Natural killer cell treated with Interleukin-12 subunit alpha and Interleukin-12 subunit beta and Interleukin-15 and Interleukin-18, amount 100 ng/mL, for 72 hours (primary cell): ENCODE results near the gene POLDIP3. TPM values are rescaled to one million over a fixed set of nuclear protein-coding genes. Genes with fewer than 3 reads are reported as not detected.

Experiments used
- ATAC-seq, 2 donors: fragments of 150-1000 bp; cut with Tn5 transposase in 1 of 2; sonication (Bioruptor Pico), chemical (Tn5 transposase) in 1 of 2; 2 replicates each; pipeline ENCODE4 v1.10.0; 2021
- DNase-seq: peaks from one replicate; pipeline ENCODE4 v3.0.0; 2022; ENCODE audit warnings: low spot score
- H3K27ac Mint-ChIP-seq, 2 donors: 1 replicate in 1 of 2; 2 replicates in 1 of 2; pipeline ENCODE4 v1.8.0; 2022; ENCODE audit warnings: mixed read lengths in 2 of 2, mild to moderate bottlenecking in 1 of 2, moderate library complexity in 1 of 2
- H3K27me3 Mint-ChIP-seq, 2 donors: 1 replicate in 1 of 2; 2 replicates in 1 of 2; pipeline ENCODE4 v1.8.0; 2022; ENCODE audit warnings: mixed read lengths in 2 of 2
- H3K36me3 Mint-ChIP-seq: one replicate; pipeline ENCODE4 v1.8.0; 2022; ENCODE audit warnings: mixed read lengths
- H3K4me1 Mint-ChIP-seq, 2 donors: 1 replicate in 1 of 2; 2 replicates in 1 of 2; pipeline ENCODE4 v1.8.0; 2022; ENCODE audit warnings: low read depth in 2 of 2, mixed read lengths in 2 of 2, mild to moderate bottlenecking in 1 of 2
- H3K4me3 Mint-ChIP-seq: one replicate; pipeline ENCODE4 v1.8.0; 2022; ENCODE audit warnings: mixed read lengths
- H3K9me3 Mint-ChIP-seq: 2 replicates; pipeline ENCODE4 v1.8.0; 2022; ENCODE audit warnings: mixed read lengths
- total RNA-seq, 2 donors: library from RNA; stranded (reverse); gene quantifications; one replicate each; pipeline ENCODE4 v1.2.3, GENCODE V29; 2022

Gene POLDIP3
- total RNA-seq, 2 donors from 2014 or later = 61.6 to 78.9 TPM

- H3K4me1 Mint-ChIP-seq = peaks cover 19 to 28% of the 10 kb centered on the region in 2 donors
- H3K4me3 Mint-ChIP-seq = no peak overlapping the region
- H3K36me3 Mint-ChIP-seq = no peaks in the 10 kb centered on the region
These were observed 31.4 kb upstream of the POLDIP3 start for GRCh38 chr22:42645938-42646568.

GRCh38 chr22:42645341-42645937 is 30.8 kb upstream of the POLDIP3 start:
- ATAC-seq = no peak
- H3K27ac Mint-ChIP-seq = peak overlapping the region in 1 of 2 donors; percentile 59
- peaks cover 19 to 25% of the 10 kb centered on the region in 2 donors for H3K4me1 Mint-ChIP-seq
- no peaks in the 10 kb centered on the region for H3K27me3 Mint-ChIP-seq
- no peaks in the 10 kb centered on the region for H3K9me3 Mint-ChIP-seq
- no peak overlapping the region for H3K4me3 Mint-ChIP-seq
- H3K36me3 Mint-ChIP-seq = no peaks in the 10 kb centered on the region
- no peak for DNase-seq

More at GRCh38 chr22:42645938-42646568, 31.4 kb upstream of the POLDIP3 start:
- DNase-seq (no peak), ATAC-seq (no peak)
- H3K27ac Mint-ChIP-seq = peak overlapping the region in 1 of 2 donors; percentile 59
- H3K9me3 Mint-ChIP-seq = no peaks in the 10 kb centered on the region
- H3K27me3 Mint-ChIP-seq = no peaks in the 10 kb centered on the region

- no peak overlapping the region for H3K4me3 Mint-ChIP-seq
- DNase-seq (no peak), ATAC-seq (no peak)
- no peaks in the 10 kb centered on the region for H3K9me3 Mint-ChIP-seq
- H3K27ac Mint-ChIP-seq = peak overlapping the region in 1 of 2 donors; percentile 59
- H3K36me3 Mint-ChIP-seq = no peaks in the 10 kb centered on the region
- peaks cover 19 to 25% of the 10 kb centered on the region in 2 donors for H3K4me1 Mint-ChIP-seq
- H3K27me3 Mint-ChIP-seq = no peaks in the 10 kb centered on the region
These were observed 30.0 kb upstream of the POLDIP3 start for GRCh38 chr22:42644422-42645340.

GRCh38 chr22:42643634-42644421 is 29.1 kb upstream of the POLDIP3 start:
- Mint-ChIP-seq H3K4me3 (no peak overlapping the region), H3K27ac (peak overlapping the region in 1 of 2 donors; percentile 59), H3K27me3 (no peaks in the 10 kb centered on the region), H3K9me3 (no peaks in the 10 kb centered on the region), H3K4me1 (peaks cover 18 to 25% of the 10 kb centered on the region in 2 donors), H3K36me3 (no peaks in the 10 kb centered on the region)
- ATAC-seq (no peak), DNase-seq (no peak)

- H3K36me3 Mint-ChIP-seq = no peaks in the 10 kb centered on the region
- DNase-seq (no peak), ATAC-seq (no peak)
- H3K4me1 Mint-ChIP-seq = peaks cover 14 to 20% of the 10 kb centered on the region in 2 donors
- H3K27ac Mint-ChIP-seq = no peak overlapping the region
- no peak overlapping the region for H3K4me3 Mint-ChIP-seq
- no peaks in the 10 kb centered on the region for H3K9me3 Mint-ChIP-seq
- no peaks in the 10 kb centered on the region for H3K27me3 Mint-ChIP-seq
These were observed 28.3 kb upstream of the POLDIP3 start for GRCh38 chr22:42642806-42643633.

- Mint-ChIP-seq H3K27ac (no peak overlapping the region), H3K36me3 (no peaks in the 10 kb centered on the region), H3K4me1 (peaks cover 7 to 16% of the 10 kb centered on the region in 2 donors), H3K27me3 (no peaks in the 10 kb centered on the region), H3K9me3 (no peaks in the 10 kb centered on the region), H3K4me3 (no peak overlapping the region)
- DNase-seq (no peak), ATAC-seq (no peak)
These were observed 27.2 kb upstream of the POLDIP3 start for GRCh38 chr22:42641801-42642413.

GRCh38 chr22:42639541-42640241 is 25.0 kb upstream of the POLDIP3 start:
- ATAC-seq (no peak), DNase-seq (no peak)
- no peaks in the 10 kb centered on the region for H3K27me3 Mint-ChIP-seq
- no peaks in the 10 kb centered on the region for H3K9me3 Mint-ChIP-seq
- no peak overlapping the region for H3K4me3 Mint-ChIP-seq
- H3K4me1 Mint-ChIP-seq = peaks cover 6 to 7% of the 10 kb centered on the region in 2 donors
- no peaks in the 10 kb centered on the region for H3K36me3 Mint-ChIP-seq
- H3K27ac Mint-ChIP-seq = no peak overlapping the region

- no peaks in the 10 kb centered on the region for H3K9me3 Mint-ChIP-seq
- no peak overlapping the region for H3K27ac Mint-ChIP-seq
- no peak overlapping the region for H3K4me3 Mint-ChIP-seq
- ATAC-seq (no peak), DNase-seq (no peak)
- H3K4me1 Mint-ChIP-seq = peaks cover 0 to 2% of the 10 kb centered on the region in 2 donors
- no peaks in the 10 kb centered on the region for H3K36me3 Mint-ChIP-seq
- no peaks in the 10 kb centered on the region for H3K27me3 Mint-ChIP-seq
These were observed 22.9 kb upstream of the POLDIP3 start for GRCh38 chr22:42637555-42637954.

- peaks cover 0 to 2% of the 10 kb centered on the region in 2 donors for H3K4me1 Mint-ChIP-seq
- H3K27me3 Mint-ChIP-seq = no peaks in the 10 kb centered on the region
- DNase-seq (no peak), ATAC-seq (no peak)
- no peaks in the 10 kb centered on the region for H3K36me3 Mint-ChIP-seq
- no peak overlapping the region for H3K4me3 Mint-ChIP-seq
- H3K27ac Mint-ChIP-seq = no peak overlapping the region
- H3K9me3 Mint-ChIP-seq = no peaks in the 10 kb centered on the region
These were observed 21.8 kb upstream of the POLDIP3 start for GRCh38 chr22:42636506-42636905.

- Mint-ChIP-seq H3K4me3 (no peak overlapping the region), H3K4me1 (peaks cover 0 to 2% of the 10 kb centered on the region in 2 donors), H3K36me3 (no peaks in the 10 kb centered on the region), H3K27me3 (no peaks in the 10 kb centered on the region), H3K27ac (no peak overlapping the region), H3K9me3 (no peaks in the 10 kb centered on the region)
- DNase-seq (no peak), ATAC-seq (no peak)
These were observed 20.8 kb upstream of the POLDIP3 start for GRCh38 chr22:42635531-42635930.

- no peak for DNase-seq
- no peak overlapping the region for H3K4me3 Mint-ChIP-seq
- H3K36me3 Mint-ChIP-seq = no peaks in the 10 kb centered on the region
- H3K9me3 Mint-ChIP-seq = no peaks in the 10 kb centered on the region
- H3K4me1 Mint-ChIP-seq = peaks cover 0 to 2% of the 10 kb centered on the region in 2 donors
- no peak overlapping the region for H3K27ac Mint-ChIP-seq
- no peak for ATAC-seq
- H3K27me3 Mint-ChIP-seq = no peaks in the 10 kb centered on the region
These were observed 18.3 kb upstream of the POLDIP3 start for GRCh38 chr22:42633013-42633412.

GRCh38 chr22:42632096-42632495 is 17.4 kb upstream of the POLDIP3 start:
- no peaks in the 10 kb centered on the region for H3K27me3 Mint-ChIP-seq
- H3K36me3 Mint-ChIP-seq = no peaks in the 10 kb centered on the region
- no peak for ATAC-seq
- H3K9me3 Mint-ChIP-seq = no peaks in the 10 kb centered on the region
- H3K27ac Mint-ChIP-seq = no peak overlapping the region
- no peak for DNase-seq
- H3K4me3 Mint-ChIP-seq = no peak overlapping the region
- peaks cover 0 to 2% of the 10 kb centered on the region in 2 donors for H3K4me1 Mint-ChIP-seq
